HCT116 (cell line): Measurements from ENCODE around the gene TNFSF13. TPM values are rescaled to one million over a fixed set of nuclear protein-coding genes. Genes with fewer than 3 reads are reported as not detected.

Experiments used
- ATAC-seq: fragments of 200-7000 bp; cut with Tn5 transposase; 2 replicates; pipeline ENCODE4 v1.9.1; 2020; ENCODE audit warnings: mild to moderate bottlenecking, moderate library complexity
- BruUV-seq: library from RNA; stranded (reverse); fragments of 400-500 nt; replicated peaks from 2 replicates; lab custom pipeline; 2021; lab: Mats Ljungman, UMichigan
- CTCF ChIA-PET: fragments of 300-600 bp; sonication (Branson Sonifier 250); formaldehyde crosslinking; loops from one replicate; lab custom pipeline; 2021; ENCODE audit warnings: antibody characterized with exemption; lab: Charles Lee
- POLR2A ChIA-PET: fragments of 300-600, 350-600 bp; sonication (Branson Sonifier 250); formaldehyde crosslinking; loops from one replicate; lab custom pipeline; 2021; ENCODE audit warnings: antibody characterized with exemption; lab: Charles Lee
- RAD21 ChIA-PET, 2 experiments: fragments of 300-600 bp; sonication (Branson Sonifier 250); formaldehyde crosslinking; loops; one replicate each; lab custom pipeline; 2023; ENCODE audit warnings: low total read pairs in 2 of 2; ENCODE audit not compliant: uncharacterized antibody in 2 of 2, unreplicated experiment in 2 of 2, low non-redundant PET in 1 of 2; lab: Charles Lee
- DNase-seq: peaks from one replicate; pipeline ENCODE4 v3.0.0-alpha.2; 2010; ENCODE audit warnings: low read depth, low spot score
- H2AFZ ChIP-seq: fragments of 200-600 bp; shearing (Covaris generic), sonication (generic); 2 replicates; pipeline ENCODE4 v1.6.1; 2017; ENCODE audit warnings: low read depth, mixed run types, mixed read lengths, antibody characterized with exemption, low read length; ENCODE audit not compliant: poor library complexity, severe bottlenecking
- H3K27ac ChIP-seq: 2 replicates; pipeline ENCODE4 v1.5.1; 2012; ENCODE audit warnings: low read depth, low read length
- H3K27me3 ChIP-seq: fragments of 200-600 bp; sonication (generic); 2 replicates; pipeline ENCODE4 v1.6.1; 2016; ENCODE audit warnings: mixed run types, low read length, mixed read lengths; ENCODE audit not compliant: insufficient read depth
- H3K36me3 ChIP-seq, 2 experiments: fragments of 200-500 bp in 1 of 2; fragments of 200-600 bp in 1 of 2; sonication (Bioruptor generic) in 1 of 2; sonication (generic) in 1 of 2; 2 replicates each; pipeline versions ENCODE4 v1.5.1 to v1.6.1; 2014 to 2016; ENCODE audit warnings: low read length in 2 of 2, inconsistent platforms in 1 of 2, mixed read lengths in 1 of 2, mixed run types in 1 of 2; ENCODE audit not compliant: insufficient read depth in 2 of 2, control insufficient read depth in 1 of 2
- H3K4me1 ChIP-seq, 2 experiments: fragments of 200-600 bp in 1 of 2; sonication (generic) in 1 of 2; 2 replicates each; pipeline versions ENCODE4 v1.5.1 to v1.6.1; 2012 to 2017; ENCODE audit warnings: low read length in 2 of 2, inconsistent platforms in 1 of 2, mild to moderate bottlenecking in 1 of 2, mixed read lengths in 1 of 2, mixed run types in 1 of 2, moderate library complexity in 1 of 2; ENCODE audit not compliant: insufficient read depth in 2 of 2, control insufficient read depth in 1 of 2
- H3K4me2 ChIP-seq: fragments of 200-600 bp; sonication (generic); 2 replicates; pipeline ENCODE4 v1.6.1; 2017; ENCODE audit warnings: mixed run types, low read length, mixed read lengths
- H3K4me3 ChIP-seq, 2 experiments: fragments of 200-600 bp in 1 of 2; sonication (generic) in 1 of 2; replicated peaks in 1 of 2; 2 replicates each; pipeline ENCODE4 v1.5.1; 2011 to 2016; ENCODE audit warnings: low read length in 2 of 2, control low read depth in 1 of 2, low read depth in 1 of 2, mild to moderate bottlenecking in 1 of 2, mixed read lengths in 1 of 2, mixed run types in 1 of 2
- H3K79me2 ChIP-seq: fragments of 200-600 bp; sonication (generic); 2 replicates; pipeline ENCODE4 v1.6.1; 2017; ENCODE audit warnings: mild to moderate bottlenecking, mixed run types, low read length, moderate library complexity, mixed read lengths; ENCODE audit not compliant: insufficient read depth
- H3K9ac ChIP-seq: fragments of 200-600 bp; sonication (generic); 2 replicates; pipeline ENCODE4 v1.6.1; 2016; ENCODE audit warnings: low read length, mixed read lengths
- H3K9me2 ChIP-seq: fragments of 200-600 bp; sonication (generic), shearing (Covaris generic); 2 replicates; pipeline ENCODE4 v1.6.1; 2017; ENCODE audit warnings: mixed run types, mild to moderate bottlenecking, moderate library complexity; ENCODE audit not compliant: insufficient read depth
- H3K9me3 ChIP-seq, 2 experiments: fragments of 200-500 bp in 1 of 2; fragments of 200-600 bp in 1 of 2; sonication (Bioruptor generic) in 1 of 2; sonication (generic) in 1 of 2; 2 replicates each; pipeline ENCODE4 v1.6.1; 2014 to 2017; ENCODE audit warnings: low read length in 2 of 2, mixed read lengths in 2 of 2, inconsistent platforms in 1 of 2, low read depth in 1 of 2, mild to moderate bottlenecking in 1 of 2, mixed run types in 1 of 2, moderate library complexity in 1 of 2; ENCODE audit not compliant: control insufficient read depth in 1 of 2, insufficient read depth in 1 of 2
- H4K20me1 ChIP-seq: fragments of 200-600 bp; sonication (generic), shearing (Covaris generic); 2 replicates; pipeline ENCODE4 v1.6.1; 2017; ENCODE audit warnings: mixed run types, mild to moderate bottlenecking, moderate library complexity; ENCODE audit not compliant: insufficient read depth
- CBX3 ChIP-seq: IDR thresholded peaks from 2 replicates; pipeline ENCODE4 v1.6.1; 2012; ENCODE audit warnings: low read depth
- EZH2 ChIP-seq: fragments of 200-600 bp; sonication (generic); IDR thresholded peaks from 2 replicates; pipeline ENCODE4 v1.6.1; 2017; ENCODE audit warnings: antibody characterized with exemption, mixed run types
- EZH2phosphoT487 ChIP-seq: fragments of 200-600 bp; IDR thresholded peaks from 2 replicates; pipeline ENCODE4 v1.6.1; 2018; ENCODE audit warnings: antibody characterized with exemption, borderline replicate concordance
- JUND ChIP-seq: IDR thresholded peaks from 2 replicates; pipeline ENCODE4 v1.6.1; 2012
- POLR2A ChIP-seq: IDR thresholded peaks from 2 replicates; pipeline ENCODE4 v1.7.0; 2011; ENCODE audit warnings: borderline replicate concordance; ENCODE audit not compliant: insufficient read depth, insufficient read length; ENCODE audit errors: extremely low read depth
- POLR2AphosphoS5 ChIP-seq: IDR thresholded peaks from 2 replicates; pipeline ENCODE4 v1.6.1; 2011; ENCODE audit warnings: mild to moderate bottlenecking, low read depth, low read length, moderate library complexity
- RAD21 ChIP-seq: IDR thresholded peaks from 2 replicates; pipeline ENCODE4 v1.6.1; 2012; ENCODE audit warnings: low read depth, mild to moderate bottlenecking
- TCF7L2 ChIP-seq: IDR thresholded peaks from 2 replicates; pipeline ENCODE4 v1.7.0; 2011; ENCODE audit warnings: borderline replicate concordance, inconsistent platforms; ENCODE audit not compliant: insufficient read depth, insufficient read length; ENCODE audit errors: extremely low read depth
- ZFX ChIP-seq: fragments of 450-650 bp; IDR thresholded peaks from 2 replicates; pipeline ENCODE4 v1.6.1; 2017
- intact Hi-C: fragments of 100-400 bp; cut with micrococcal nuclease; formaldehyde crosslinking; loops from 2 replicates; pipeline ENCODE4 v1.10.0; 2022
- total RNA-seq: library from RNA; stranded (reverse); gene quantifications from one replicate; pipeline ENCODE4 v1.2.1, GENCODE V29; 2021; ENCODE audit not compliant: unreplicated experiment
- TF ChIP-seq, protein P1 (sequence below): IDR thresholded peaks from 2 replicates; pipeline ENCODE4 v1.6.1; 2012
- TF ChIP-seq, protein P2 (sequence below): IDR thresholded peaks from 2 replicates; pipeline ENCODE4 v1.6.1; 2012; ENCODE audit warnings: low read depth

TNFSF13 gene
- total RNA-seq, 1 experiment from 2014 or later: 0.71 TPM

GRCh38 chr17:7538050-7538449, 20.5 kb upstream of the TNFSF13 start:
- TF ChIP-seq CBX3: peak; percentile 66; the same call in 1 of the 2 replicates
- no peak for TF ChIP-seq TCF7L2
- TF ChIP-seq, all 23 proteins: peak for 1
- Histone ChIP-seq H3K4me3 (no peak overlapping the region), H2AFZ (no peak overlapping the region), H3K79me2 (no peaks in the 10 kb centered on the region), H3K36me3 (no peaks in the 10 kb centered on the region), H3K27me3 (no peaks in the 10 kb centered on the region), H3K27ac (no peak overlapping the region), H3K9me3 (peaks cover 8 to 12% of the 10 kb centered on the region in 2 experiments; a peak in 2 of 4 replicates), H3K4me1 (no peaks in the 10 kb centered on the region), H3K9ac (no peak overlapping the region), H3K4me2 (no peak overlapping the region), H4K20me1 (no peaks in the 10 kb centered on the region), H3K9me2 (no peaks in the 10 kb centered on the region)
- DNase-seq (no peak), ATAC-seq (no peak)
- ChIA-PET CTCF (no interaction called here), RAD21 (no interaction called here), POLR2A (no interaction called here)
- no TSS peak for BruUV-seq
- intact Hi-C loops: no loop called here

DNA sequence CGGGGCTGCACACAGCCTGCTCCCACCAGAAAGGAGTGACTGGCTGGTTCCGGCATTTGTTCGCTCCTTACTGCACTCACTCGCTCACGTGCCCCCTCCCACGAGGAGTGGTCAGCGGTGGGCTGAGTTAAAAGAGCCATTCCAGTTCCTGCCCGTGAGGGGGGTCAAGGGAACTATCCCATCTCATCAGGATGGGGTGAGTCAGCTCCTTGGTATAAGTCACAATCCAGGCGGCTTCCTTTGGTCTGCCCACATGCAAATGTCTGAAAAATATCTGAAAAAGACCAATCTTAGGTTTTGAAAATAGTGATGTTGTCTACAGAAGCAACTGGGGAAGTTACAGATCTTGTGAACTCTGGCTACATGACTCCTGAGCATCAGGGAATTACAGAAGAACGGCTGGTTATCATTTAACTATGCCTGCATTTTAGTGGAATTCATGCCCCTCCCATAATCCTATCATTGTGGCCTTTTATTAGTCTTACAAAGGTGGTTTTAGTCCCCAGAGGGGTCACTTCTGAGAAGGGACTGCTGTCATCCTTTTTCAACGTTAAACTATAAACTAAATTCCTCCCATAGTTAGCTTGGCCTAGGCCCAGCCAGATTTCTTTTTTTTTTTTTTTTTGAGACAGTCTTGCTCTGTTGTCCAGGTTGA, 19.5 kb upstream of the TNFSF13 start:
- Histone ChIP-seq H3K4me2 (no peak overlapping the region), H3K9me2 (no peaks in the 10 kb centered on the region), H3K27ac (no peak overlapping the region), H3K9ac (no peak overlapping the region), H3K36me3 (no peaks in the 10 kb centered on the region), H3K9me3 (peaks cover 8 to 12% of the 10 kb centered on the region in 2 experiments; a peak in 2 of 4 replicates), H3K27me3 (no peaks in the 10 kb centered on the region), H3K4me3 (no peak overlapping the region)
- CTCF ChIA-PET: interaction anchor here (1.0 kb wide), 1 partner anchor 21 kb away, joined by 3 read pairs; no protein-coding TSS in a partner anchor
- no peak for ATAC-seq
- POLR2A ChIA-PET: no interaction called here
- intact Hi-C loops: no loop called here
- TF ChIP-seq RAD21: no peak
- no peak for TF ChIP-seq POLR2AphosphoS5
- TF ChIP-seq CBX3: no peak
- no peak for TF ChIP-seq ZFX
- TF ChIP-seq, protein P1, sequence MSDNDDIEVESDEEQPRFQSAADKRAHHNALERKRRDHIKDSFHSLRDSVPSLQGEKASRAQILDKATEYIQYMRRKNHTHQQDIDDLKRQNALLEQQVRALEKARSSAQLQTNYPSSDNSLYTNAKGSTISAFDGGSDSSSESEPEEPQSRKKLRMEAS: no peak
- TF ChIP-seq JUND: no peak
- TF ChIP-seq, protein P2, sequence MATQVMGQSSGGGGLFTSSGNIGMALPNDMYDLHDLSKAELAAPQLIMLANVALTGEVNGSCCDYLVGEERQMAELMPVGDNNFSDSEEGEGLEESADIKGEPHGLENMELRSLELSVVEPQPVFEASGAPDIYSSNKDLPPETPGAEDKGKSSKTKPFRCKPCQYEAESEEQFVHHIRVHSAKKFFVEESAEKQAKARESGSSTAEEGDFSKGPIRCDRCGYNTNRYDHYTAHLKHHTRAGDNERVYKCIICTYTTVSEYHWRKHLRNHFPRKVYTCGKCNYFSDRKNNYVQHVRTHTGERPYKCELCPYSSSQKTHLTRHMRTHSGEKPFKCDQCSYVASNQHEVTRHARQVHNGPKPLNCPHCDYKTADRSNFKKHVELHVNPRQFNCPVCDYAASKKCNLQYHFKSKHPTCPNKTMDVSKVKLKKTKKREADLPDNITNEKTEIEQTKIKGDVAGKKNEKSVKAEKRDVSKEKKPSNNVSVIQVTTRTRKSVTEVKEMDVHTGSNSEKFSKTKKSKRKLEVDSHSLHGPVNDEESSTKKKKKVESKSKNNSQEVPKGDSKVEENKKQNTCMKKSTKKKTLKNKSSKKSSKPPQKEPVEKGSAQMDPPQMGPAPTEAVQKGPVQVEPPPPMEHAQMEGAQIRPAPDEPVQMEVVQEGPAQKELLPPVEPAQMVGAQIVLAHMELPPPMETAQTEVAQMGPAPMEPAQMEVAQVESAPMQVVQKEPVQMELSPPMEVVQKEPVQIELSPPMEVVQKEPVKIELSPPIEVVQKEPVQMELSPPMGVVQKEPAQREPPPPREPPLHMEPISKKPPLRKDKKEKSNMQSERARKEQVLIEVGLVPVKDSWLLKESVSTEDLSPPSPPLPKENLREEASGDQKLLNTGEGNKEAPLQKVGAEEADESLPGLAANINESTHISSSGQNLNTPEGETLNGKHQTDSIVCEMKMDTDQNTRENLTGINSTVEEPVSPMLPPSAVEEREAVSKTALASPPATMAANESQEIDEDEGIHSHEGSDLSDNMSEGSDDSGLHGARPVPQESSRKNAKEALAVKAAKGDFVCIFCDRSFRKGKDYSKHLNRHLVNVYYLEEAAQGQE: no peak
- TF ChIP-seq EZH2: no peak
- no peak for TF ChIP-seq POLR2A
- TF ChIP-seq EZH2phosphoT487: no peak
- TF ChIP-seq, all 23 proteins: peak for 0
- no peaks in the 10 kb centered on the region for H3K79me2 ChIP-seq
- RAD21 ChIA-PET: no interaction called here
- no peaks in the 10 kb centered on the region for H3K4me1 ChIP-seq
- no peaks in the 10 kb centered on the region for H4K20me1 ChIP-seq
- H2AFZ ChIP-seq: no peak overlapping the region
- BruUV-seq: no TSS peak
- no peak for DNase-seq
